ENCODE data around the gene DACH1.
"Not testable (repeated sequence)": the region's sequence is repeated elsewhere in the genome, so short reads cannot be mapped to it uniquely, and the experiment has no call there.

Gene DACH1

GRCh38 chr13:71798707-71799106 is 68.3 kb downstream of the DACH1 start:
- Mint-ChIP-seq H3K36me3 (no peaks in the 10 kb centered on the region), H3K27me3 (no peaks in the 10 kb centered on the region), H3K4me3 (no peak overlapping the region), H3K27ac (no peak overlapping the region), H3K4me1 (no peaks in the 10 kb centered on the region), H3K9me3 (no peaks in the 10 kb centered on the region)
- no peak for ATAC-seq (ENCODE audit: low read depth)
- DNase-seq (ENCODE audit: low spot score in 2 of 2): no peak

DNA sequence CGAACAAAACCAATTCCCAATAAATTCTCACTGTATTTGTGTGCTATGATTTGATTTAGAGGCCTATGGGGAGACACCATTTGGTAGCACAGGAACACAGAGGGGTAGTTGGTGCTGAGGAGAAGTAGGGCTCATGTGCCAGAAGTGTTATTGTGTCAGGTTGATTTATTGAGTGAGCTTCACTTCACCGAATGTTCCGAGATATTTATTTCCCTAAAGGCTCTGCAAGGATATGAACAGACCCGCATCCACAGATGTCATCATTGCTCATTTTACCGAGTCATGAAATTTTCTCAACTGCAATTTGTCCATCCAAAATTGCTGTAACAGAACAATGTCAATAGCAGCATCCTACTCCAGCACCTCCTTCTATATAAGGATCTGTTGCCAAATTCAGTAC is 69.5 kb downstream of the DACH1 start:
- ATAC-seq (ENCODE audit: low read depth): no peak
- H3K27ac Mint-ChIP-seq: no peak overlapping the region
- no peaks in the 10 kb centered on the region for H3K36me3 Mint-ChIP-seq
- H3K27me3 Mint-ChIP-seq: no peaks in the 10 kb centered on the region
- DNase-seq (ENCODE audit: low spot score in 2 of 2): no peak
- no peak overlapping the region for H3K4me3 Mint-ChIP-seq
- H3K4me1 Mint-ChIP-seq: no peaks in the 10 kb centered on the region
- H3K9me3 Mint-ChIP-seq: no peaks in the 10 kb centered on the region

GRCh38 chr13:71789693-71790329 is 77.2 kb downstream of the DACH1 start:
- DNase-seq (ENCODE audit: low spot score in 2 of 2) (no peak), ATAC-seq (ENCODE audit: low read depth) (no peak)
- Mint-ChIP-seq H3K4me1 (no peaks in the 10 kb centered on the region), H3K36me3 (no peaks in the 10 kb centered on the region), H3K27ac (no peak overlapping the region), H3K27me3 (no peaks in the 10 kb centered on the region), H3K9me3 (peaks cover 3% of the 10 kb centered on the region), H3K4me3 (no peak overlapping the region)

- Mint-ChIP-seq H3K4me3 (no peak overlapping the region), H3K9me3 (peaks cover 3% of the 10 kb centered on the region), H3K27me3 (no peaks in the 10 kb centered on the region), H3K4me1 (no peaks in the 10 kb centered on the region), H3K36me3 (no peaks in the 10 kb centered on the region), H3K27ac (no peak overlapping the region)
- DNase-seq (ENCODE audit: low spot score in 2 of 2): no peak
- ATAC-seq (ENCODE audit: low read depth): no peak
Measured at GRCh38 chr13:71789037-71789436, 78.0 kb downstream of the DACH1 start.

- H3K4me1 Mint-ChIP-seq: no peaks in the 10 kb centered on the region
- H3K36me3 Mint-ChIP-seq: no peaks in the 10 kb centered on the region
- no peak overlapping the region for H3K4me3 Mint-ChIP-seq
- ATAC-seq (ENCODE audit: low read depth) (no peak), DNase-seq (ENCODE audit: low spot score in 2 of 2) (no peak)
- H3K9me3 Mint-ChIP-seq: peaks cover 3% of the 10 kb centered on the region
- H3K27me3 Mint-ChIP-seq: no peaks in the 10 kb centered on the region
- H3K27ac Mint-ChIP-seq: no peak overlapping the region
Measured at GRCh38 chr13:71787414-71787813, 79.6 kb downstream of the DACH1 start.

DNA sequence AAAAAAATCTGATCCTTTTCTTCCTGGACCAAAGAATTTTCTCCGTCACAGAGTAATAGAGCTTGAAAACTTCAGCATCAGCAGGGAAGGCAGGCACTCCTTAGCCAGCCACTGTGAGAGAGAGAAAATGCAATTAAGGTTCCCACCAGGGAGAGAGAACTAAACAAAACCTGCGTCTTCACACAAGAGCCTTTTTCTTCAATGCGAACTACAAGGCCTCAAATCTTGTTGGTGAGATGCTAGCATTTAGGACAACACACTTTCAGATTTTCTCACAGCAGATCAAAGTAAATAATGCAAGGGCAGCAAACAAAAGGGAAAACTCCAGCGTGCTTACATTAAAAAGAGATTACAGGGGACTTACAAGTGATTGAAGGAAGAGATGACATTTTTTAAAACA is 80.1 kb downstream of the DACH1 start:
- no peaks in the 10 kb centered on the region for H3K36me3 Mint-ChIP-seq
- DNase-seq (ENCODE audit: low spot score in 2 of 2): no peak
- H3K27ac Mint-ChIP-seq: no peak overlapping the region
- no peaks in the 10 kb centered on the region for H3K27me3 Mint-ChIP-seq
- peaks cover 3% of the 10 kb centered on the region for H3K9me3 Mint-ChIP-seq
- H3K4me1 Mint-ChIP-seq: no peaks in the 10 kb centered on the region
- no peak for ATAC-seq (ENCODE audit: low read depth)
- H3K4me3 Mint-ChIP-seq: no peak overlapping the region

DNA sequence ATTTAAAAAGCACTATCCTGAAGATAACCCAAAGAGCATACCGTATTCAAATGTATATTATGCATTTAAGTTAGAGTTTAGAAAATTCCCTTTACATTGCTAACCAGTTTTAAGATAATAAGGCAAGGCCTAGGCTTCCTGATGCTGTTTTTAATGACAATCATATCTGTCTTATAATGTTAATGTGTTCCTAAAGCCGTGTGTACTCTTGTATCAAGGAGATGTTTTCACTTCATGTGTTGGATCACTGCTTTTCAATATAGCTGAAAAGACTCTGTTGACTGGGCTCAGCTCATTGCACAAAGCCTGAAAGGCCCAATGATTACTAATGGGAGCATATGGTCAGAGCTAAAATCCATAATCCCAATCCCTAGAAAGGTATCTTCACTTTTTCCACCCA is 81.6 kb downstream of the DACH1 start:
- Mint-ChIP-seq H3K9me3 (peaks cover 3% of the 10 kb centered on the region), H3K27me3 (no peaks in the 10 kb centered on the region), H3K4me3 (no peak overlapping the region), H3K27ac (no peak overlapping the region), H3K36me3 (no peaks in the 10 kb centered on the region), H3K4me1 (no peaks in the 10 kb centered on the region)
- no peak for DNase-seq (ENCODE audit: low spot score in 2 of 2)
- ATAC-seq (ENCODE audit: low read depth): no peak

DNA sequence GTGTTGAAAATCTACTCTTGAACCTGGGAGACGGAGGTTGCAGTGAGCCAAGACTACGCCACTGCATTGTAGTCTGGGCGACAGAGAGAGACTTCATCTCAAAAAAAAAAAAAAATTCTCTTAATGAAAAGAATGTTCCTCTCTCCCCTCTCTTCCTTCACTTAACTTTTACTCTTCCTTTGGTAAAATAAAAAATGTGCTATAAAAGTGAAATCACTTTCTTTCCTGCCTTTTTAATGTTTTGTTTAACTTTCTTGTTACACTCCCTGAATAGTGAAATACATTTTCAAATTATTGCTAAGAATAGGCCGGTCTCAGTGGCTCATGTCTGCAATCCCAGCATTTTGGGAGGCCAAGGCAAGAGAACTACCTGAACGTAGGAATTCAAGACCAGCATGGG is 86.5 kb downstream of the DACH1 start:
- Mint-ChIP-seq H3K9me3 (peaks cover 1% of the 10 kb centered on the region), H3K27me3 (no peaks in the 10 kb centered on the region), H3K36me3 (no peaks in the 10 kb centered on the region), H3K4me3 (no peak overlapping the region), H3K4me1 (no peaks in the 10 kb centered on the region), H3K27ac (no peak overlapping the region)
- ATAC-seq (ENCODE audit: low read depth) (no peak), DNase-seq (ENCODE audit: low spot score in 2 of 2) (no peak)

- H3K27ac Mint-ChIP-seq; H3K4me1 Mint-ChIP-seq; H3K36me3 Mint-ChIP-seq; H3K27me3 Mint-ChIP-seq; H3K9me3 Mint-ChIP-seq; DNase-seq (ENCODE audit: low spot score in 2 of 2); ATAC-seq (ENCODE audit: low read depth); H3K4me3 Mint-ChIP-seq: not testable (repeated sequence)
Measured at GRCh38 chr13:71778998-71779397, 88.0 kb downstream of the DACH1 start.

DNA sequence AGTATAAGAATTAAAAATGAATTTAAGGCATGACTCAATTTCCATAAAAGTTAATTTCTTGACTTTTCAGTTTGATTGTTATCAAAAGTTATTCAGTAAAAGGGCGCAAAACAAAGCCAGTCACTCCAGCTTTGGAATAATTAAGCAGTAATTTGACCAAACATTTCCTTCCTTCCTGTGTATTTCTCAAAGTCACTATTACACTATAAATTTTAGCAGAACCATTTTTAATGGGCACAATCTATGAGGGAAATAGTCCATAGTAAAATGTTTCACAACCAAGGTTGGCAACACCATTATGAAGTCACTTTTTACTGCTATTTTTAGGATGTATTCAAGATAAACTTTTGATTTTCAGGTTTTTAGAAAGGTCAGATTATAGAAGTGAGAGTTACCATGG is 91.0 kb downstream of the DACH1 start:
- no peaks in the 10 kb centered on the region for H3K36me3 Mint-ChIP-seq
- H3K4me1 Mint-ChIP-seq: no peaks in the 10 kb centered on the region
- DNase-seq (ENCODE audit: low spot score in 2 of 2) (no peak), ATAC-seq (ENCODE audit: low read depth) (no peak)
- no peak overlapping the region for H3K4me3 Mint-ChIP-seq
- peaks cover 1% of the 10 kb centered on the region for H3K9me3 Mint-ChIP-seq
- H3K27me3 Mint-ChIP-seq: no peaks in the 10 kb centered on the region
- H3K27ac Mint-ChIP-seq: no peak overlapping the region

DNA sequence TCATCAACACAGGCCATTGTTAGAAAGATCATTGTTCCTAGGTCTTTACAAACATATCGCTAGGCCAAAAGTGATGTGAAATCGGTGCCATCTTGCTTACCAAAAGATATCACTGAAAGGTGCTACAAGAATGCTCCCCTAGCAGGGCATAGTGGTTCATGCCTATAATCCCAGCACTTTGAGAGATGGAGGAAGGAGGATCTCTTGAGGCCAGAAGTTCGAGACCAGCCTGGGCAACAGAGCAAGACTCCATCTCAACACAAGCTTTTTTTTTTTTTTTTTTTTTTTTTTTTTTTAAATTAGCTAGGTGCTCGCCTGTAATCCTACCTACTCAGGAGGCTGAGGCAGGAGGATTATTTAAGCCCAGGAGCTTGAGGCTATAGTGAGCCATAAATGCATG is 92.1 kb downstream of the DACH1 start:
- no peak overlapping the region for H3K4me3 Mint-ChIP-seq
- H3K36me3 Mint-ChIP-seq: no peaks in the 10 kb centered on the region
- H3K4me1 Mint-ChIP-seq: no peaks in the 10 kb centered on the region
- no peaks in the 10 kb centered on the region for H3K27me3 Mint-ChIP-seq
- ATAC-seq (ENCODE audit: low read depth) (no peak), DNase-seq (ENCODE audit: low spot score in 2 of 2) (no peak)
- H3K27ac Mint-ChIP-seq: no peak overlapping the region
- peaks cover 1% of the 10 kb centered on the region for H3K9me3 Mint-ChIP-seq

GRCh38 chr13:71773531-71773930 is 93.5 kb downstream of the DACH1 start:
- no peak for ATAC-seq (ENCODE audit: low read depth)
- DNase-seq (ENCODE audit: low spot score in 2 of 2): no peak
- Mint-ChIP-seq H3K27me3 (no peaks in the 10 kb centered on the region), H3K4me3 (no peak overlapping the region), H3K4me1 (no peaks in the 10 kb centered on the region), H3K9me3 (no peaks in the 10 kb centered on the region), H3K36me3 (no peaks in the 10 kb centered on the region), H3K27ac (no peak overlapping the region)

GRCh38 chr13:71772361-71772760 is 94.6 kb downstream of the DACH1 start:
- Mint-ChIP-seq H3K36me3 (no peaks in the 10 kb centered on the region), H3K9me3 (no peaks in the 10 kb centered on the region), H3K4me1 (no peaks in the 10 kb centered on the region), H3K27ac (no peak overlapping the region), H3K27me3 (no peaks in the 10 kb centered on the region), H3K4me3 (no peak overlapping the region)
- ATAC-seq (ENCODE audit: low read depth) (no peak), DNase-seq (ENCODE audit: low spot score in 2 of 2) (no peak)

DNA sequence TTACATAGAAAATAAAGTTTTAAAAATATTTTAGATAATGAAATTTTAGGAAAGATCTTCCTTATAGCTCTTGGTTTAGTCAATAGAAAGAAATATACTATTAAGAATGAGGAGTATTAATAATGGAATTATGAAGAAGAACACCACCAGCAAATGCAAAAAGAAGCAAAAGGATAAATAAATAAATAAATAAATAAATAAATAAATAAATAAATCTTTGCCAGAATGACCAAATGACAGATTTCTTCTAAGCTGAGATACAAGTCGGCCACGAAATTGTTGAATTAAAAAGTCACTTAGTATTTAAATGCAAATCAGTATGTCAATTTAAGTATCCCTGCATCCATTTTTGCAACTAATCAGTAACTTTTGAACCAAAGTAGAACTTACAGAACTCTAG is 95.9 kb downstream of the DACH1 start:
- Mint-ChIP-seq H3K36me3 (no peaks in the 10 kb centered on the region), H3K9me3 (no peaks in the 10 kb centered on the region), H3K4me3 (no peak overlapping the region), H3K4me1 (no peaks in the 10 kb centered on the region), H3K27ac (no peak overlapping the region), H3K27me3 (no peaks in the 10 kb centered on the region)
- ATAC-seq (ENCODE audit: low read depth): no peak
- DNase-seq (ENCODE audit: low spot score in 2 of 2): no peak

DNA sequence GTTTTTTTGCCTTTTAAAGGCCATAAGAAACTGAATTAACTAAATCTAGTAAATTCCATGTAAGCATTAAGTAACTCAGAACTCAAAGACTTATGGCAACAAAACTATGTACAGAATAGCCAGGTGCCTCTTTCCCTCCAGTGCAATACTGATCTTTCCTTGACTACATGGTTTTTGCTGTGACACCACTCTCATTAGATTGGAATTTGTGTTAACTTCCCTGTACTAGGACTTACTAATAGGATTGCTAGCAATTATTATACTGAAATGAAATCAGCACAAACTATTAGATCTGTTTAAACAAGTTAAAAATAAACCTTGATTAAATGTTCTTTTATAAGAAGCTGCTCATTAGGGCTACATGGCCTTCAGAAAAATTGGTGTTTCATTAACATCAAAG is 96.3 kb downstream of the DACH1 start:
- no peaks in the 10 kb centered on the region for H3K36me3 Mint-ChIP-seq
- H3K4me3 Mint-ChIP-seq: no peak overlapping the region
- no peaks in the 10 kb centered on the region for H3K9me3 Mint-ChIP-seq
- no peak overlapping the region for H3K27ac Mint-ChIP-seq
- H3K27me3 Mint-ChIP-seq: no peaks in the 10 kb centered on the region
- H3K4me1 Mint-ChIP-seq: no peaks in the 10 kb centered on the region
- no peak for ATAC-seq (ENCODE audit: low read depth)
- DNase-seq (ENCODE audit: low spot score in 2 of 2): no peak

Data from memory B cell (primary cell).